GM18858 (cell line): ENCODE data around the gene ZNF160.

ENCODE experiments used
- ATAC-seq: cut with Tn5 transposase; IDR thresholded peaks from one replicate; pipeline ENCODE4 v1.9.1; 2021; ENCODE audit not compliant: unreplicated experiment

ZNF160 gene

GRCh38 chr19:53019684-53020083 lies 83.5 kb downstream of the ZNF160 start:
- ATAC-seq, result no peak
